ENCODE results near the gene CCDC158.
A peak's percentile ranks its signal among the peaks of the same experiment; 100 is the strongest.

- TF ChIP-seq POLR2AphosphoS5 (IDR thresholded peaks at IDR 0.05; ENCODE audit: low read depth, low read length) (no peak), SIN3A (IDR thresholded peaks at IDR 0.05; ENCODE audit: borderline replicate concordance, low read depth, low read length) (no peak), CTCF (IDR thresholded peaks at IDR 0.05) (peak; percentile 23; the same call in 1 of the 2 replicates), MAX (IDR thresholded peaks at IDR 0.05; ENCODE audit: low read depth) (no peak), CHD2 (IDR thresholded peaks at IDR 0.05; ENCODE audit: low read length, partially characterized antibody) (no peak), PBX3 (IDR thresholded peaks at IDR 0.05) (peak; percentile 38), SMC3 (IDR thresholded peaks at IDR 0.05; ENCODE audit: low read depth, low read length) (no peak)
Observed at GRCh38 chr4:76374798-76375197, 46.1 kb downstream of the CCDC158 start.
